Hepatocyte (in vitro differentiated cells): ENCODE data around the gene GUCY2D.

ENCODE experiments used
- EZH2phosphoT487 ChIP-seq: fragments of 200-600 bp; sonication (generic); IDR thresholded peaks from one replicate; pipeline ENCODE4 v1.6.1; 2018; ENCODE audit warnings: antibody characterized with exemption, mild to moderate bottlenecking, low read depth, moderate library complexity; ENCODE audit not compliant: unreplicated experiment, severe bottlenecking
- TF ChIP-seq, protein P1 (sequence below): fragments of 200-600 bp; sonication (generic); IDR thresholded peaks from 2 replicates; pipeline ENCODE4 v1.5.1; 2016; ENCODE audit warnings: antibody characterized with exemption, mild to moderate bottlenecking; ENCODE audit not compliant: poor library complexity

DNA sequence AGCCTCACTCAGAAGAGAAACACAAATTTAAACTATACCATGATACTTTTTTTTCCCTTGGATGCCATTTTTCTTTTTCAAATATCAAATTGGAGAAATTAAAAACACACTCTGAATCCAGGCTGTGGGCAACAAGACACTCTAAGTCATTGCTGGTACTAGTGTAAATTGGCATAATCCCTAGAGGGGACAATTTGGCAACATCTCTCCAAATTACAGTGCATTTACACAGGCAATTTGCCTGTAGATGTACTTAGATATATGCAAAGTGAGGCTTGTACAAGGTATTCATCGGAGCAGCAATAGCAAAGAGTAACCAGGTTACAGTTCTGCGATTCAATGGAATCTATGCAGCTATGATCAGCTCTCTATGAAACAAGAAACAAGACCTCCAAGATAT is 6.7 kb upstream of the GUCY2D start:
- TF ChIP-seq, protein P1, sequence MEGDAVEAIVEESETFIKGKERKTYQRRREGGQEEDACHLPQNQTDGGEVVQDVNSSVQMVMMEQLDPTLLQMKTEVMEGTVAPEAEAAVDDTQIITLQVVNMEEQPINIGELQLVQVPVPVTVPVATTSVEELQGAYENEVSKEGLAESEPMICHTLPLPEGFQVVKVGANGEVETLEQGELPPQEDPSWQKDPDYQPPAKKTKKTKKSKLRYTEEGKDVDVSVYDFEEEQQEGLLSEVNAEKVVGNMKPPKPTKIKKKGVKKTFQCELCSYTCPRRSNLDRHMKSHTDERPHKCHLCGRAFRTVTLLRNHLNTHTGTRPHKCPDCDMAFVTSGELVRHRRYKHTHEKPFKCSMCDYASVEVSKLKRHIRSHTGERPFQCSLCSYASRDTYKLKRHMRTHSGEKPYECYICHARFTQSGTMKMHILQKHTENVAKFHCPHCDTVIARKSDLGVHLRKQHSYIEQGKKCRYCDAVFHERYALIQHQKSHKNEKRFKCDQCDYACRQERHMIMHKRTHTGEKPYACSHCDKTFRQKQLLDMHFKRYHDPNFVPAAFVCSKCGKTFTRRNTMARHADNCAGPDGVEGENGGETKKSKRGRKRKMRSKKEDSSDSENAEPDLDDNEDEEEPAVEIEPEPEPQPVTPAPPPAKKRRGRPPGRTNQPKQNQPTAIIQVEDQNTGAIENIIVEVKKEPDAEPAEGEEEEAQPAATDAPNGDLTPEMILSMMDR, result no peak
- TF ChIP-seq EZH2phosphoT487, result no peak
